ENCODE measurements around the gene RSPH9.

- TF ChIP-seq EZH2phosphoT487 (IDR thresholded peaks at IDR 0.05; ENCODE audit: borderline replicate concordance, low read length) (no peak), CTCF (conservative IDR thresholded peaks at IDR 0.05; ENCODE audit: low read depth, low read length) (no peak)
Observed at GRCh38 chr6:43683708-43684455, 39.0 kb downstream of the RSPH9 start.

Data from PC-3 (cell line).